ENCODE measurements around the gene CFL1.

The CFL1 gene

GRCh38 chr11:65861533-65862183 lies 3.7 kb upstream of the CFL1 start:
- peak overlapping the region; percentile 97 for H3K4me3 ChIP-seq (ENCODE audit: low read depth, low read length)
- DNase-seq (ENCODE audit: low read depth): no peak

GRCh38 chr11:65861165-65861505 lies 3.2 kb upstream of the CFL1 start:
- no peak for DNase-seq (ENCODE audit: low read depth)
- peak overlapping the region; percentile 97 for H3K4me3 ChIP-seq (ENCODE audit: low read depth, low read length)

GRCh38 chr11:65860278-65861164 lies 2.5 kb upstream of the CFL1 start, which contains the start of gene MUS81:
Gene MUS81, plus strand, starts transcription at chr11:65860433. Its CDS starts 321 bp downstream, at chr11:65860754.
- DNase-seq (ENCODE audit: low read depth): peak; percentile 95
- peak within 1 kb of the TSS; percentile 97 for H3K4me3 ChIP-seq (ENCODE audit: low read depth, low read length)

GRCh38 chr11:65859812-65860277 lies 1.9 kb upstream of the CFL1 start:
- DNase-seq (ENCODE audit: low read depth): no peak
- peak overlapping the region; percentile 97 for H3K4me3 ChIP-seq (ENCODE audit: low read depth, low read length)

GRCh38 chr11:65859095-65859811 lies 1.3 kb upstream of the CFL1 start:
- peak overlapping the region; percentile 97 for H3K4me3 ChIP-seq (ENCODE audit: low read depth, low read length)
- peak; percentile 94 for DNase-seq (ENCODE audit: low read depth)

- H3K4me3 ChIP-seq (ENCODE audit: low read depth, low read length): peak overlapping the region; percentile 97
- no peak for DNase-seq (ENCODE audit: low read depth)
Observed at GRCh38 chr11:65858681-65859087, 704 bp upstream of the CFL1 start.

GRCh38 chr11:65857500-65857852 lies 504 bp downstream of the CFL1 start:
- DNase-seq (ENCODE audit: low read depth): no peak

GRCh38 chr11:65856689-65857499 lies 1.1 kb downstream of the CFL1 start:
- H3K4me3 ChIP-seq (ENCODE audit: low read depth, low read length): peak overlapping the region; percentile 97
- DNase-seq (ENCODE audit: low read depth): no peak

More at GRCh38 chr11:65857500-65857852, 504 bp downstream of the CFL1 start:
- H3K4me3 ChIP-seq (ENCODE audit: low read depth, low read length): peak overlapping the region; percentile 97

- peak overlapping the region; percentile 97 for H3K4me3 ChIP-seq (ENCODE audit: low read depth, low read length)
- no peak for DNase-seq (ENCODE audit: low read depth)
Observed at GRCh38 chr11:65855927-65856363, 2.0 kb downstream of the CFL1 start.

- no peak overlapping the region for H3K4me3 ChIP-seq (ENCODE audit: low read depth, low read length)
Observed at GRCh38 chr11:65854852-65855837, 2.8 kb downstream of the CFL1 start.

GRCh38 chr11:65854161-65854592 lies 3.8 kb downstream of the CFL1 start:
- H3K4me3 ChIP-seq (ENCODE audit: low read depth, low read length): no peak overlapping the region
- DNase-seq (ENCODE audit: low read depth): no peak

More at GRCh38 chr11:65854852-65855837, 2.8 kb downstream of the CFL1 start:
- no peak for DNase-seq (ENCODE audit: low read depth)

GRCh38 chr11:65853246-65853979 lies 4.6 kb downstream of the CFL1 start:
- H3K4me3 ChIP-seq (ENCODE audit: low read depth, low read length): no peak overlapping the region
- no peak for DNase-seq (ENCODE audit: low read depth)

- no peak overlapping the region for H3K4me3 ChIP-seq (ENCODE audit: low read depth, low read length)
- no peak for DNase-seq (ENCODE audit: low read depth)
Observed at GRCh38 chr11:65852508-65853245, 5.3 kb downstream of the CFL1 start.

- H3K4me3 ChIP-seq (ENCODE audit: low read depth, low read length): no peak overlapping the region
- no peak for DNase-seq (ENCODE audit: low read depth)
Observed at GRCh38 chr11:65851811-65852507, 6.0 kb downstream of the CFL1 start.

- DNase-seq (ENCODE audit: low read depth): no peak
Observed at GRCh38 chr11:65851083-65851579, 6.8 kb downstream of the CFL1 start.

More at GRCh38 chr11:65851083-65851579, 6.8 kb downstream of the CFL1 start:
- no peak overlapping the region for H3K4me3 ChIP-seq (ENCODE audit: low read depth, low read length)

Measured in skeletal muscle cell (primary cell).